Measurements from ENCODE around the gene FAF1.

FAF1 gene

DNA sequence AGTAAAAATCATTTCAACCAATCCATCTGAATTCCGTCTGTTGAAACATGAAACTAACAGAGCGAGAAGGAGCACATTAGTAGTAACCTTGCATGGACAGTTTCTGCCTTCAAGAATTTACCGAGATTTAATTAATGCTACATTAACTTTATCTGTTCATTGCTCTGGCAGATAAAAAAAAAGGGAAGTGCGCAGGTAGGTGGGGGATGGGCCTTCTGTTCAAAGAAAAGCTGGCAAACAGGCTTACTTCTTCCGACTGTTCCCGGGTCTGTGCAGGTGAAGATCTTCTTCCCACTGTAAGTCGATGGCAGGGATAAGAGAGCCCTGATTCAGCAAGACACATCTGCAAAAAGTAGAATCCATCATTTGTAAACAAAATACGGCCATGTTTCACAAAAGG is 364.2 kb downstream of the FAF1 start:
- TF ChIP-seq, protein P1, sequence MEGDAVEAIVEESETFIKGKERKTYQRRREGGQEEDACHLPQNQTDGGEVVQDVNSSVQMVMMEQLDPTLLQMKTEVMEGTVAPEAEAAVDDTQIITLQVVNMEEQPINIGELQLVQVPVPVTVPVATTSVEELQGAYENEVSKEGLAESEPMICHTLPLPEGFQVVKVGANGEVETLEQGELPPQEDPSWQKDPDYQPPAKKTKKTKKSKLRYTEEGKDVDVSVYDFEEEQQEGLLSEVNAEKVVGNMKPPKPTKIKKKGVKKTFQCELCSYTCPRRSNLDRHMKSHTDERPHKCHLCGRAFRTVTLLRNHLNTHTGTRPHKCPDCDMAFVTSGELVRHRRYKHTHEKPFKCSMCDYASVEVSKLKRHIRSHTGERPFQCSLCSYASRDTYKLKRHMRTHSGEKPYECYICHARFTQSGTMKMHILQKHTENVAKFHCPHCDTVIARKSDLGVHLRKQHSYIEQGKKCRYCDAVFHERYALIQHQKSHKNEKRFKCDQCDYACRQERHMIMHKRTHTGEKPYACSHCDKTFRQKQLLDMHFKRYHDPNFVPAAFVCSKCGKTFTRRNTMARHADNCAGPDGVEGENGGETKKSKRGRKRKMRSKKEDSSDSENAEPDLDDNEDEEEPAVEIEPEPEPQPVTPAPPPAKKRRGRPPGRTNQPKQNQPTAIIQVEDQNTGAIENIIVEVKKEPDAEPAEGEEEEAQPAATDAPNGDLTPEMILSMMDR (IDR thresholded peaks at IDR 0.05; ENCODE audit: insufficient read depth, low read depth, low read length, missing control alignments) = no peak
- H3K4me3 ChIP-seq (ENCODE audit: low read depth, low read length) = no peak overlapping the region
- DNase-seq (ENCODE audit: low read depth) = no peak

DNA sequence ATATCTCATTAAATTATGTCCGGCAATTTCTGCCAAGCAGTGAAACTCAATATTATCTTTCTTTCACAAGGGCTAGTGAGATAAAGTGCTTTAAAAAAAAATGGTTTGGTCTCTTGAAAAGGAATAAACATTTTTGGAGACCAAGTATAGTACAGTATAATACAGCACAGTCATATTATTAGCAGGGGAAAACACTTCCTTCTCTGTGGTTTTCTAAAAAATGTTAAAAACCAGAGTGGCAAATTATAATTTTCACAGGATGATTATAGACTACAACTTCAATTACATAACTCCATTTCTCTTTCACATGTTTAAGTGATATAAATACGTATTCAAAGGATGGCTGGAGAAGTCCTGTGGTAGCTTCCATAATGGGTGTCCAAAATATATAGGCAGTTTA is 366.6 kb downstream of the FAF1 start:
- H3K4me3 ChIP-seq (ENCODE audit: low read depth, low read length) = no peak overlapping the region
- no peak for DNase-seq (ENCODE audit: low read depth)
- TF ChIP-seq, protein P1 (IDR thresholded peaks at IDR 0.05; ENCODE audit: insufficient read depth, low read depth, low read length, missing control alignments) = no peak

DNA sequence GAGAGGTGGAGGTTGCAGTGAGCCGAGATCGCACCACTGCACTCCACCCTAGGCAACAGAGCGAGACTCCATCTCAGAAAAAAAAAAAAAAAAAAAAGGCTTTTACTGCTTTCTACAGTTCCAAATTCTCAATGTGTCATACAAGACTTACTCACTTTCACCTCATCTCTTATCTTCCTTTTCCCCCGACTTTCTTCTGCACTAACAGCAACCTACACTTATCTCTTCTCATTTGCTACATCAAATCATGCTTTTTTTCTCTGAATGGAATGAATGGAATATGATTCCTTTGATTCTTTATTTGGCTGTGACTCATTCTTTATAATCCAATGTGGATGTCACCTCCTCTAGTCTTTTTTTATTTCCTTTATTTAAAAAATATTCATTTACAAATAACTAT is 368.5 kb downstream of the FAF1 start:
- no peak for DNase-seq (ENCODE audit: low read depth)
- H3K4me3 ChIP-seq (ENCODE audit: low read depth, low read length) = no peak overlapping the region
- TF ChIP-seq, protein P1 (IDR thresholded peaks at IDR 0.05; ENCODE audit: insufficient read depth, low read depth, low read length, missing control alignments) = no peak

- no peak for DNase-seq (ENCODE audit: low read depth)
These were observed 377.7 kb downstream of the FAF1 start for GRCh38 chr1:50582346-50582745.

DNA sequence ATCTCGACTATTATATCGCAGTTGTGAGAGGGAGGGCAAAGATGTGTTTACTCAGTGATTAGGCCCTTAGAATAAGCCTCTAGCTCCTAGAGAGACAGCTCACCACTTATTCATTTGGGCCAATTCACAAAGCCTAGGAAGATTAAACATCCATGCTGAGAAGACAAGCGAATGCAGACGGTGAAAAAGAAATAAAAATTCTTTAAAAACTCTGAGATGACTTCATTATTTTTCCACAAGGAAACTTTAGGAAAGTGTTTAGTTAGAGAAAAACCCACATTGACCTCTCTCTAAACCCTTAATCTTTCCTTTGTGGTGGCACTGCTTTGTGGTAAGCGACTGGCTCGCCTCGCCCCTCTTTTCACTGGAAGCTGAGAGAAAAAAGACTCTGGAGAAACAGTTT is 390.0 kb downstream of the FAF1 start:
- no peak for DNase-seq (ENCODE audit: low read depth)
- H3K4me3 ChIP-seq (ENCODE audit: low read depth, low read length) = no peak overlapping the region
- TF ChIP-seq, protein P1 (IDR thresholded peaks at IDR 0.05; ENCODE audit: insufficient read depth, low read depth, low read length, missing control alignments) = no peak

More at GRCh38 chr1:50582346-50582745, 377.7 kb downstream of the FAF1 start:
- H3K4me3 ChIP-seq (ENCODE audit: low read depth, low read length) = no peak overlapping the region
- TF ChIP-seq, protein P1 (IDR thresholded peaks at IDR 0.05; ENCODE audit: insufficient read depth, low read depth, low read length, missing control alignments) = no peak

- H3K4me3 ChIP-seq (ENCODE audit: low read depth, low read length) = no peak overlapping the region
- DNase-seq (ENCODE audit: low read depth) = no peak
- TF ChIP-seq, protein P1 (IDR thresholded peaks at IDR 0.05; ENCODE audit: insufficient read depth, low read depth, low read length, missing control alignments) = no peak
These were observed 391.3 kb downstream of the FAF1 start for GRCh38 chr1:50568782-50569181.

DNA sequence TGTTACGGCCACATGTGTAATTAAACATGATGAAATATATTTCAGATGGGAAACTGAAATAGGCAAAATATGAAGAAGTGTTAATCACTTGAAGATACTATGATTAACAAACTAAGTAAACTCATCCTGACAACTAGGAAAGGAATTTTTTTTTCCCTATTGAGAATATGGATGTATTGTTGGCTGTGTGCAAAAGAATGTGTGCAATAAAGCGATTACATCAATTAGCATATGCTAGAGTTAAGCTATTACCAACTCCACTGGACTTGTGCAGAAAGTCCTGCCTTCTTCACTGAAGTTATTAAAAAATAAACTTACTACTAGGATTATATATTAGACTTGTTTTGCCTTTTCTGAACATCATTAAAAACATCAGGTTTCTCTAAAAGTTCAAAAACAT is 393.7 kb downstream of the FAF1 start:
- TF ChIP-seq, protein P1 (IDR thresholded peaks at IDR 0.05; ENCODE audit: insufficient read depth, low read depth, low read length, missing control alignments) = no peak
- H3K4me3 ChIP-seq (ENCODE audit: low read depth, low read length) = no peak overlapping the region
- DNase-seq (ENCODE audit: low read depth) = no peak

All from GM12865 (cell line).